SW 1271 (cell line): ENCODE measurements around the gene PI4K2A.

ENCODE experiments used
- DNase-seq, 2 experiments: peaks; one replicate each; lab custom pipeline; 2025; lab: John Stamatoyannopoulos, UW

PI4K2A gene

DNA sequence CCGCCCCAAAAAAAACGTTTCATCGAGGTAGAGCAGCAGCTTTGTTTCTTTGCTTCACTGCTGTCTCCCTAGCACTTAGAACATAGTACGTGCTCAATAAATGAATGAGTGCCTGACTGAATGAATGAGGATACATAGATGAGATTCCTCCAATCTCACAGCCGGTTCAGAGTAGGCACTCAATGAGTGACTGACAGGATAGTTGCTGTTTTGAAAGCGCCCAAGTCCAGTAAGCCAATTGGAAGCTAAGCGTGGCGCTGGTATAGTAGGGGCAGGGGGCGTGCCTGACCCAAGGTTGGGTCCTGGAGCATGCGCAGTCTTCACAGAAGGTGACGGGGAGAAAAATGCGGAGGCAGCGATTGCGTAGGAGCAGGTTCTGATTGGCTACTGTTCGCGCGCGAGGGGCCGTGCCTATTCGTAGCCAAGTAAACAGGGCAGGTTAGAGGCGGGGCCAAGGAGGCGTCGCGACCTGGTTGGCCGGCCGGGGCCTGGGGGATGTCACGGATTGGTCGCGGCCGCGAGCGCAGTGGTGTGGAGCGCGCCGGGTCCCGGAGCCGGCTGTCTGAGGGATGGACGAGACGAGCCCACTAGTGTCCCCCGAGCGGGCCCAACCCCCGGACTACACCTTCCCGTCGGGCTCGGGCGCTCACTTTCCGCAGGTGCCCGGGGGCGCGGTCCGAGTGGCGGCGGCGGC, at the start of gene PI4K2A:
Gene PI4K2A, plus strand, starts transcription at position 498 of the 694 bp plus-strand sequence. Its CDS starts 72 bp downstream, at position 570.
- peak; percentile 89 to 97 for DNase-seq

DNA sequence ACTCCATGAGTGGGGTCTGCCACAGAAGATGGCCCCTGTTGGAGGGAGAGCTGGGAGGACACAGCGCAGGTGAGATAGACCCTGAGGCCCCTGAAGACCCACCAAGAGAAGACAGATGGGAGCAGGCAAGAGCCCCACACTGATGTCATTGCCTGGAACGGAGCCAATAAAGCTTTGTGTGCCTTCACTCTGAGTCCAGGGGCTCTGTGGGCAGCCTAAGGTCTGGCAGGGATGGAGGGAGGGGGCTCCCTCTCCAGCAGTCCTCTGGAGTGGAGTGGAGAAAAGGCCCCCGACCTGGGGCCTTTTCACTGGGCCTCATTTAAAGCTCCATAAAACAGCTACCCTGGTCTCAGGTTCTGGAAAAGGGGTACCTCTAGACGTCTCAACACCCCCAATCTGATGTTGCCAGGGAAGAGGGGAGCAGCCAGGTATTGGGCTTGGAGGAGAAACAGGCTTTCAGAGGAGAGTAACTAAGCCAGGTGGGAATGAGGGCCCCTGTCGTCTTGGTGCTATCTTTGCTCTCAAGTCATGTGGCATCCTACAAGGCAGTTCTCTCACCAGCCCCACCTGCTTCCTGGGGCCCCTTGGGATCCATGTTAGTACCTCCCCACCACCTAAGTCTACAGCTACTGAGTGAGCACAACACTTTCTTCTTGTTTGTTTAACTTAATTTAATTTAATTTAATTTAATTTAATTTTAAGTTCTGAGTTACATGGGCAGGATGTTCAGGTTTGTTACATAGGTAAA, 49.5 kb upstream of the PI4K2A start:
- no peak for DNase-seq

DNA sequence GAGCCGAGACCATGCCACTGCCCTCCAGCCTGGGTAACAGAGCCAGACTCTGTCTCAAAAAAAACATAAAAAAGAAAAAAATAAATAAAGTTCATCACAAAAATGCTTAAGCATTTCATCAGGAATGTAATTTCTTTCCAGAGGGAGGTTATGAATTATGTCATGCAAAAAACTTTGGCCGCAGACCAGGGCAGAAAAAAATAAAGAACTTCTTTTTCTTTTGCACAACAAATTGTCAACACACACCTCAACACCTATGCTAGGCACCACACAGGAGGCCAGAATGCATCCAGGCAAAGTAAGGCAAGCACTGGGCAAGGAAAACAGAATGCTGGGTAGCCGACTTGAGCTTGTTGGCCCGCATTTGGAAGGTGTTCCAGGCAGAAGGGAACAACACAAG, 47.0 kb upstream of the PI4K2A start:
- DNase-seq: no peak

DNA sequence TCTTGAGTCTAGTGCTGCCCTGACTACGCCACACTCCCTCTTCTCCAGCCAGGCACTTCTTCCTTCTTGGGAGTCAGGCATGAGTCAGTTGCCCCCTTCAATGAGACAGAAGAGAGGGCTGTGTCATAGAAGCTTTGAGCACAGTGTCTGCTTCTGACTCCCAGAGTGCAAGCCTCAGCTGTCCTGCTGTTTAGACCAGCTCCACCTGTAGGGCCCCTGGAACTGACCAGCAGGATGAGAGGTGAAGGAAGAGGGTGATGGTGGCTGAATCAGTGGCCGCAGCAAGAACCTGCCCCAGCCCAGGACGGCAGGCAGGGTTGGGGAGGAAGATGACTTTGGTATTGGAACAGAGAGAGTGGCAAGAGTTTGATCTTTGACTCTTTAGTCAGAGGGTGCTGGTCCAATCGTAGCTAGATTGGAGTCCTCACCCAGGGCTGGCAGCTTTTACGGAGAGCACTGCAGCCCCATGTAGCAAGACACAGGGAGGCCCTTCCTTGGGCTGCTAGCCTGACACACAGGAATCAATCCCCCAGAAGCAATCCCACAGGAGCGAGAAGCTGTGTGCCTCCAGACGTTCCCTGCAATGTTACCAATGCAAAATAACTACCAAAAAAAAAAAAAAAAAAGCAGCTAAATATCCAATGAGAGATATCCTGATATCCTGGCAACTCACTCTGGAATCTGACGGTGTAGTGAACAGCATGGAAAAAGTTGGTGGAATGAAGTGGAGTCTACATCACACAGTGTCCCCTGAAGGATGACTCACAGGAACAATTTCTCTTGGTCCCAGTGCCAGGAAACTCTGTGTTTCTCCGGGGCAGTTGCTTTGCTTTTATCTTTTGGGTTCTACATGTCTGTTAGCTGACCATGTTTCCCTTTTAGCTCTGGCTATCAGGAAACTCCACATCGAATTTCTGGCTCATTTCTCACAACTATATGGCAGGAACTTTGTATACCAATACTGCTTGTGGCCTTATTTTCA, 44.1 kb upstream of the PI4K2A start:
- peak; percentile 36 to 63 for DNase-seq

DNA sequence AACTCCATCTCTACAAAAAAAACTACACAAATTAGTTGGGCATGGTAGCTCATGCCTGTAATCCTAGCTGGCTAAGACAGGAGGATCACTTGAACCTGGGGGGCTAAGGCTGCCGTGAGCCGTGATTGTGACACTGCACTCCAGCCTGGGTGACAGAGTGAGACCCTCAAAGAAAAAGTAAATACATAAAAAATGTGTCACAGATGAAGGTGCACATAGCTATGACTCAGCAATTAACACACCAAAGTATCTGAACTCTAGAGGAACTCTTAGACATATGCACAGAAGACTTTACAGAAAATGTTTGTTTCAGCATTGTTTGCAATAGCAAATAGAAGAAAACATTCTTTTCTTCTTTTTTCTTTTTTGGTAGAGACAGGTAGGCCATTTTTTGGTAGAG, 42.7 kb upstream of the PI4K2A start:
- DNase-seq: no peak

DNA sequence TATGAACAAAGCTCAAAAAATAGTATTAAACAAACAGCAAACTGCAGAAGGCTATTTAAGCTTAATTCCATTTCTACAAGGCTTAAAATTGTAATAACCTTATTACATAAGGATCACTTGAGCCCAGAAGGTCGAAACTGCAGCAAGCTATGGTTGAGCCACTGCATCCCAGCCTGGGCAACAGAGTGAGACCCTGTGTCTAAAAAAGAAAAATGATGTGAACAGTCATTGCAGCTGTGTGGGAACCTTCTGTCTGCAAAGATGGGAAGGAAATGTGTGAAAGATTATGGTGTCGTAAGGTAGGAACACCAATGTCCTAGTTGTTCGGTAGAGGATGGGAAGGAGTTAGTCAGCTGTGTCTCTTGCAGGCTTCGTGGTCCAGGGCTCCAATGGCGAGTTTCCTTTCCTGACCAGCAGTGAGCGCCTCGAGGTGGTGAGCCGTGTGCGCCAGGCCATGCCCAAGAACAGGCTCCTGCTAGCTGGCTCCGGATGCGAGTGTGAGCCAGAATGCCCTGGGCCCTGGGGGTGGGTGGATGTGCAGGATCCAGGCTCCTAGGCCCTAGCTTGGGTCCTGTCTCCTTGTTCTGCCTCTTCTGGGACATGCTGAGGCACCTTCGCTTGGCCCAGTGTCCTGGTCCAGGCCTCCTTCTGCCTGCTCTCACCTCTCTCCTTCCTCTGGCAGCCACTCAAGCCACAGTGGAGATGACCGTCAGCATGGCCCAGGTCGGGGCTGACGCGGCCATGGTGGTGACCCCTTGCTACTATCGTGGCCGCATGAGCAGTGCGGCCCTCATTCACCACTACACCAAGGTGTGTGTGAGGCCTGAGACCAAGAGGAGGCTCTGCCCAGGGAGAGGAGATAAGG, 41.8 kb upstream of the PI4K2A start:
- DNase-seq: no peak

DNA sequence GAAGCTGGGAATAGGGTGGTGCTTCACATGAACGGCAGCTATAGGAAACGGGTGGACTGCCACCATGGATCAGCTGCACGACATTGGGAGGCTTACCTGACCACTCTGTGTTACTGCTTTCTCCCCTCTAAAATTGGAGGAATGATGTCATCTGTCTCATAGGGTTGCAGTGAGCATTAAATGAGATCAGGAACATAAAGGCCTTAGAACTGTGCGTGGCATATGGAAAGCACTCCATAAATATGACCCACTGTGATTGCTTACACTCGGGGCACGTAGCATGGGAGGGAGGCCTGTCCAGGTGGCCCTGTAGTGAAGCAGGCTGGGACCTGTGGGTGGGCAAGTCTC, 41.2 kb upstream of the PI4K2A start:
- no peak for DNase-seq

DNA sequence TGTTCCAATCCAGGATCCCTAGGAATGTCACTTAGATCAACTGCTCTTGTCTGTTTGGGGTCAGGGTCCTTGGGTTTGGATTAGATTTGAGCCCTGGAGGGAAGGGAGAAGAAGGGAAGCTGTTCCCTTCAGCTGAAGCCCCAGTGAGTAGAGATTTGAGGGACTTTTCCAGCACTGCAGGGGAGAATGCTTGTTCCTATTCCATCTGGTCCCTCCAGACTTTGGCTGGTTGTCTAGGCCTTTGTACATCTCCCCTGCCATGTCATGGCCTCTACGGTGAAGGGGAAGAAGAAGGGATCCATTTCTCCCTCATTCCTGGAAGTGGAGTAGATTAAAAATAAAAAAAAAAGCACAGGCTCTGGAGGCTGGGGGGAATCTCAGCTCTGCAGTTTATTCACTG, 39.9 kb upstream of the PI4K2A start:
- no peak for DNase-seq

DNA sequence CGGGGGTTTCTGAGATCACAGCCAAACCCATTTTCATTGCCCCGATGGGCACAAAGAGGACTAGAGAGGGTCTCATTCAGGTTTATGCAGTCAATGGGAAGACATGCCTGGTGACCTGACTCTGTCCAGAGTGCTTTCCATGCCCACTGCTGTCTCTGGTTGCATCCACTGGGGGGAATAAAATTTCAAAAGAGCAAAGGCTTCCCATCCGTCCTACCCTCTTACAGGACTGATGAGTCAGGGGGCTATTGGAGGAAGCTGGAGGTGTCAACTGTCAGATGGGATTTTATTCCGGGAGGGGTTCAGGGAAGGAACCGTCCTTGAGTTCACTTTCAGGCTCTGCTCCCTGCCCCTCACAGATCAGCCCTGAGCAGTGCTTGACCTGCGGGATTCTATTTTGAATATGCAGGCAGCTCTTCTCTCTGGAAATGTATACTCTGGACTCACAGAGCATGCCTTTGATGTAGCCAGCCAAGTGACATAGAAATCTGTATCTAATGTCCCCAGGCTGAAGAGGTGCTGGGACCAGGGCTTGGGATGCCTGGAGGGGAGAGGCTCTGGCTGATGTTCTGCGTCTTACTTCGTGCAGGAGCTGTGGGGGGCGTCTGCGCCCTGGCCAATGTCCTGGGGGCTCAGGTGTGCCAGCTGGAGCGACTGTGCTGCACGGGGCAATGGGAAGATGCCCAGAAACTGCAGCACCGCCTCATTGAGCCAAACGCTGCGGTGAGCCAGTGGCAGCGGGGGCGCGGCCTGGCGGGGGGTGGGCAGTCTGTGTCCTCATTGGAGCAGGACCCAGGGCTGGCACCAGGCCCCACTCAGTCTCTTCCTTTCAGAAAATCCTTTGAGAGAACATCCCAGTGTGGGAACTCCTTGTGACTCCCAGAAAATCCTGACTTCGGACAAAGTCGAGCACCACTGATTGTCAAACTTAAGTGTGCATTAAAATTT, 38.9 kb upstream of the PI4K2A start:
- no peak for DNase-seq

DNA sequence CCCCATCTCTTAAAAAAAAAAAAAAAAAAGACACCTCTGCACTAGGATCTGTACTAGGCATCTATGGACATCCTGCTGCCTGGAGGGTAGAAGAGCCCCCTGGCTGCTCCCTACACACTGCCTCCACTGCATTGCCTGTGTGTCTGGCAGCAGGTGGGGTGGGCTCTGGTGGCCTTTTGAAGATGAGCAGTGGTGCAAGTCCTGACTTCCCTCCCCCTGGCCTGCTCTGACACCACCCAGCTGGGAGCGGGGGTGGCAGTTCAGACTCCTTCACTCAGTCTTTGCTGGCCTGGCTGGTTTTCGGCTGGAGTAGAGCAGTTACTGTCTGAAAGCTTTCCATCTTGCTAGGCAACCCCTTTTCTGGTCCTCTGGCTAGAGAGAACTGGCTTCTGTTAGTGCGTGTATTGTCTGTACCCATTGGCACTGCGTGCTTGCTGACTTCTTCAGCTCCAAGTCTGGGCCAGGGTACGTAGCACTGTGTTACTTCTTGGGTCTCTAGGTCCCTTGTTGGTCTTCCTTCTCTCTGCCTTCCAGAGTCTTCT, 33.3 kb upstream of the PI4K2A start:
- no peak for DNase-seq

DNA sequence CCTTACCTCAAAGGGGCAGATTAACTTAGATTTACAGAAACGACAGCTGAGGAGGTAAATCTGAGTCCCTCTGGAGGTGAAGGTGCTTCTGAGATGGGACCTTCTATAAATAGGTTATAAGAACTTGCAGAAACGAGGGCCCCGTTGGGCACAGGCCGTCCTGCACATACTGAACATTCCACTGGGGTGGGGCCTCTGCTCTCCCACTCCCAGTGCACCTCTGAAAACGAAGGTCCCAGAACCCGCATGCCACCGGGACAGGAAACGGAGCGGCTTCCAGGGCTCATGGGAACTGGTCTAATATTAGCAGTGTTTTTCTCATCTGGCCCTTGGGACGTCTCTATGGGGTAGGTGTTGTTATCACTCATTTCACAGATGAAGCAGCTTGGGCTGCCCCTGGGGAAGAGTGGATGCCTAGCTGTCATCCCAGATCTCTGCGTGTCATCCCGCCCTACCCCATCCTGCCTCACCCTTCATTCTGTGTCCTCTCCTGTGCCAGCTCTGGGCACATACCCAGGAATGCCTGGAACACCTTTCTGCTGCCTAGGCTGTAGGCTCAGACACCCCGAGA, 31.4 kb upstream of the PI4K2A start:
- DNase-seq: no peak

DNA sequence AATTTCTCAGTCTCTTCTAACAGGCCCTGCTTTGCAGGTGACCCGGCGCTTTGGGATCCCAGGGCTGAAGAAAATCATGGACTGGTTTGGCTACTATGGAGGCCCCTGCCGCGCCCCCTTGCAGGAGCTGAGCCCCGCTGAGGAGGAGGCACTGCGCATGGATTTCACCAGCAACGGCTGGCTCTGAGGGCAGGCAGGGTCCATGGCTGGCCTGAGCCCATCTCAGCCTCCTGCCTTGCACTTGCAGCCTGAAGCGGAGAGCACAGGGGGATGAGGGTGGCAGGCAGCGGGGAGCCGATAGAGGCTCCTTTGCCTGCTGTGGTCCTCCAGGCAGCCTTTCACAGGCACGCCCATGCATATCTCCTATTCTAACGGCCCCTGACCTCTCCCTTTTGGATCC, 29.0 kb upstream of the PI4K2A start:
- DNase-seq: no peak

DNA sequence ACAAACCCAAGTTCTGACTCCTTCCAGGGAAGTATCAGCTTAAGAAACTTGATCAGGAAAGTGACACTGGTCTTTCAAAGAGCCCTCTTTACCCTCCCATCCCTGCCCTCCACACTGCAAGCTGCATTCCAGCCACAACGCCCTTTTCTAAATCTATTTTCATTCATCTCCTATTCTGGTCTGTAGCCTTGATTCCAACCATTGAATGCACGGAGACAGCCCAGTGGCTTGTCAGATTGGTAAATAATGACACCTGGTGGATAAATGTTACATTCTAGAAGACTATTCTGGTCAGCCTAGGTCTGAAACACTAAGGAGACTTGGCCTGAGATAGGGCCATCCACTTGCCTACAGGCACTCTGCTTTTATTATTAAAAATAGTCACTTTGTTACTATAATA, 28.1 kb upstream of the PI4K2A start:
- DNase-seq: peak in 1 of 2 experiments; percentile 67

DNA sequence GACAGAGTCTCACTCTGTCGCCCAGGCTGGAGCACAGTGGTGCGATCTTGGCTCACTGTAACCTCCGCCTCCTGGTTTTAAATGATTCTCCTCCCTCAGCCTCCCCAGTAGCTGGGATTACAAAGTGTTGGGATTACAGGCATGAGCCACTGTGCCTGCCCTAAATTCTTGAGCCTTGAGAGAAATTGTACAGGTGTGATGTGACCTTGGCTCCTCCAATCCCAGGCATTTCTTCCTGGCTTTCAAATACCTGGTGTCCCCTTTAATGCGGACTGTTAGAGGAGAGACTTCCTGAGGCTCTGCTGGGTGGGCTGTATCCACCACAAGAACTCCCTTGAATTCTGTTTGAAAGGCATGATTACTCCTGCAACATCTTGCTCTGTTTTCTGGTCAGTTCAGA, 22.2 kb upstream of the PI4K2A start:
- DNase-seq: no peak

DNA sequence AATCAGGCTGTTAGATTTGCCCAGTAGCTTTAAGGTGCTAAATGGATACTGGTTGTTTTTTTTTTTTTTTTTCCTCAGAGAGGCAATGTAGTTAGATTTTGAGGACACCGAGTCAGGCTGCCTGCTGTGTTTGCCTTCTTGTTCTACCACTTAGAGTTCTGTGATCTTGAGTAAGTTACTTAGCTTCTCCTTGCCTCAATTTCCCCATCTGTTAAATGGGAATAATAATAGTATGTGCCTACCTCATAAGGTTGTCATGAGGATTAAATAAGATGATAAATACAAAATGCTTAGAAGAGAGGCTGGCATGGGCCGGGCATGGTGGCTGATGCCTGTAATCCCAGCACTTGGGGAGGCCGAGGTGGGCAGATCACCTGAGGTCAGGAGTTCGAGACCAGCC, 21.7 kb upstream of the PI4K2A start:
- no peak for DNase-seq

DNA sequence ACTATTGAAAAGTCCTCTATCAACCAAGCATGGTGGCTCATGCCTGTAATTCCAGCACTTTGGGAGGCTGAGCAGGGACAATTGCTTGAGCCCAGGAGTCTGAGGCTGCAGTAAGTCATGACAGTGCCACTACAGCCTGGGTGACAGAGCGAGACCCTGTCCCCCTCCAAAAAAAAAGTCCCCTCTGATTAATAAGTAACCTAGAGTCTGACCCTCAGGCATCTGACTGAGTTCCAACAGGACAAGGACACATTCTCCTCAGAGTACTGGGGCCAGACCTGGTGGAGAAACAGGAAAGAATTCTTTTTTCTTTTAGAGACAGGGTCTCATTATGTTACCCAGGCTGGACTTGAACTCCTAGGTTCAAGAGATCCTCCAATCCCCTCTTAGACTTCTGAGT, 17.2 kb upstream of the PI4K2A start:
- no peak for DNase-seq

DNA sequence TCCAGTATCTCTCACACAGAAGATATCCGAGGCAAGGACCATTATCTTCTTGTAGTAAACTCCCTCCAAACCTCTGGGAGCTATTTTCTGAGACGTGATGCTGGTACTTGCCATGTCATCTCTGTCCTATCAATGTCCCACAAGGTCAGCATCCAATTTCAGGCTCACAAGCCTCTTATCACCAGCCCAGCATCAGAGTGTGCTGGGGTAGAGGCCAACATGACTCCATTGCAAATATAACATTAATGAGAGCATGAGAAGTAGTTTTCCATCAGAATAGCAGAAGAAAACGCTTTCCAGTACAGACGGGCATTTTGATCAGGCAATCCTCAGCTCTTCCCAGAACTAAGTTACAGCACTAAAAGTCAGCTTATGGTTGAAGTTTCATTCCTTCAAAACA, 12.7 kb upstream of the PI4K2A start:
- no peak for DNase-seq

DNA sequence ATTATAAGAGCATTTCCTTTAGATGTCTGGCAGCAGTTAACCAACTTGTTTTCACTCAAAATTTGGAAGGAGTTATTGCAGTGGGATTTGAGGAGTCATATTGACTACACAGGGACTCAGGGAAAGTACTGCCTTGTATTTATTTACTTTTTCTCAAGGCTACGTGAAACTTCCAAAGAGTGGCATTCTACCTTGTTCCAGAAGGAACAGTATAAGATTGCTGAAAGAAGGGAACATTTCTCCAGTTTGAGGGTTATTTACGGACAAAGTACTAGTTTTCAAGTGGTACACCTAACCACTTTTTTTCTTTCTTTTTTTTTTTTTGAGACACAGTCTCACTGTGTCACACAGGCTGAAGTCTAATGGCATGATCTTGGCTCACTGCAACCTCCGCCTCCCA, 12.2 kb upstream of the PI4K2A start:
- no peak for DNase-seq

DNA sequence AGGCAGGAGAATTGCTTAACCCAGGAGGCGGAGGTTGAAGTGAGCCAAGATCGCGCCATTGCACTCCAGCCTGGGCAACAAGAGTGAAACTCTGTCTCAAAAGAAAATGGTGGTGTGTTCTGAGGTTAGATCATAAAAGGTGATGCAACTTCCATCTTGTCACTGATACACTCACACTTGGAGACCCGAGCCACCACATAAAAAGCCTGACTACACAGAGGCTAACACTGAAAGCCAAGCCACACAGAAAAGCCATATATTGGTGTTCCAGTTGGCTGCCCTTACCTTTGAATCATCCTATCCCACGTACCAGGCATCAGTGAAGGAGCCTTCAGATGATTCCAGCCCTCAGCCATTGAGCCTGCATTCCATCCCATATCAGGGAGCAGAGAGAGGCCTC, 11.2 kb upstream of the PI4K2A start:
- no peak for DNase-seq

DNA sequence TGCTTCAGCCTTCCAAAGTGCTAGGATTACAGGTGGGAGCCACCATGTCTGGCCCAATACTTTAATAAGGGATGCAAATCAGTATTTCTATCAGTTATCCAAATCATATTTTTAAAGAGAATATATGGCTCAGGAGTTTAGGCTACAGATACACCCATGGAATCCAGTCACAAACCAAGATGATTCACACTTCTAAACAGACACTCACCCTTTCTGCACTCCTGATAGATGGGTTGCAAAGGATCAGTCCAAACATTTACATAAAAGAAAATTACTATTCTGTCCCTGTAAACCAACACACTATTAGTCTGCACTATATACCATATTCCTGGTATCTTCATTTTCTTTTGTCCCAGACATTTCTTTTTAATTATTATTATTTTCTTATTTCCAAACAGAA, 9.4 kb upstream of the PI4K2A start:
- no peak for DNase-seq
